H1 (cell line): Measurements from ENCODE around the gene WIPF1. TPM values are rescaled to one million over a fixed set of nuclear protein-coding genes. Genes with fewer than 3 reads are reported as not detected.

Experiments used
- CTCF ChIA-PET: fragments of 300-600 bp; sonication (Branson Sonifier 250); formaldehyde crosslinking; loops from one replicate; lab custom pipeline; 2021; ENCODE audit not compliant: partially characterized antibody; lab: Charles Lee
- POLR2A ChIA-PET: fragments of 300-600 bp; sonication (Branson Sonifier 250); formaldehyde crosslinking; loops from one replicate; lab custom pipeline; 2021; ENCODE audit warnings: inconsistent platforms; ENCODE audit not compliant: partially characterized antibody; lab: Charles Lee
- DNase-seq, 2 experiments: peaks; one replicate each; pipeline versions ENCODE4 v3.0.0 to v3.0.0-alpha.2; 2010 to 2022; ENCODE audit warnings: low spot score in 2 of 2, low read depth in 1 of 2, mixed read lengths in 1 of 2
- FAIRE-seq: peaks from 2 replicates; lab custom pipeline; 2011; peaks lifted over from hg19 to GRCh38; lab: Jason Lieb, UNC
- H2AFZ ChIP-seq: 2 replicates; pipeline ENCODE4 v1.8.1; 2012; ENCODE audit warnings: low read length, inconsistent platforms
- H2AK5ac ChIP-seq: 2 replicates; pipeline ENCODE4 v1.6.1; 2013; ENCODE audit warnings: low read depth, low read length
- H2BK120ac ChIP-seq: replicated peaks from 2 replicates; pipeline ENCODE3; 2013; ENCODE audit warnings: low read depth, low read length, inconsistent platforms
- H2BK12ac ChIP-seq: 2 replicates; pipeline ENCODE4 v1.6.1; 2013; ENCODE audit warnings: low read depth, low read length
- H2BK15ac ChIP-seq: 2 replicates; pipeline ENCODE4 v1.6.1; 2013; ENCODE audit warnings: low read length
- H2BK20ac ChIP-seq: 2 replicates; pipeline ENCODE4 v1.6.1; 2013; ENCODE audit warnings: low read length
- H2BK5ac ChIP-seq: 2 replicates; pipeline ENCODE4 v1.6.1; 2013; ENCODE audit warnings: low read depth, low read length
- H3K14ac ChIP-seq: 2 replicates; pipeline ENCODE4 v1.6.1; 2013; ENCODE audit warnings: inconsistent platforms; ENCODE audit not compliant: insufficient read length
- H3K18ac ChIP-seq: 2 replicates; pipeline ENCODE4 v1.6.1; 2013; ENCODE audit warnings: low read length; ENCODE audit errors: extremely low read depth
- H3K23ac ChIP-seq: 2 replicates; pipeline ENCODE4 v1.6.1; 2013; ENCODE audit warnings: inconsistent platforms; ENCODE audit not compliant: insufficient read length
- H3K23me2 ChIP-seq: 2 replicates; pipeline ENCODE4 v1.6.1; 2013; ENCODE audit warnings: low read depth, low read length
- H3K27ac ChIP-seq: 2 replicates; pipeline ENCODE4 v1.6.1; 2011; ENCODE audit warnings: low read depth, low read length, inconsistent platforms
- H3K27me3 ChIP-seq, 4 experiments: replicated peaks in 1 of 4; 1 replicate in 1 of 4; 2 replicates in 3 of 4; pipeline versions ENCODE4 v1.6.1 to v1.8.1; 2011 to 2013; ENCODE audit warnings: low read length in 3 of 4, mild to moderate bottlenecking in 3 of 4, inconsistent platforms in 2 of 4, mixed read lengths in 2 of 4, moderate library complexity in 1 of 4; ENCODE audit not compliant: control insufficient read depth in 3 of 4, insufficient read depth in 3 of 4; ENCODE audit errors: extremely low read depth in 1 of 4
- H3K36me3 ChIP-seq, 4 experiments: 2 replicates each; pipeline versions ENCODE4 v1.6.1 to v1.8.1; 2011 to 2013; ENCODE audit warnings: mild to moderate bottlenecking in 4 of 4, low read length in 3 of 4, moderate library complexity in 2 of 4, control low read depth in 1 of 4, inconsistent platforms in 1 of 4; ENCODE audit not compliant: insufficient read depth in 4 of 4, control insufficient read depth in 2 of 4
- H3K4ac ChIP-seq: replicated peaks from 2 replicates; pipeline ENCODE3; 2013; ENCODE audit warnings: low read length, low read depth, mixed read lengths, inconsistent platforms; ENCODE audit not compliant: insufficient read length
- H3K4me1 ChIP-seq, 4 experiments: replicated peaks in 1 of 4; 1 replicate in 1 of 4; 2 replicates in 3 of 4; pipeline versions ENCODE4 v1.6.1 to v1.8.1; 2011 to 2013; ENCODE audit warnings: low read length in 3 of 4, inconsistent platforms in 2 of 4, mixed read lengths in 1 of 4; ENCODE audit not compliant: insufficient read depth in 4 of 4, control insufficient read depth in 3 of 4
- H3K4me2 ChIP-seq, 2 experiments: 2 replicates each; pipeline versions ENCODE4 v1.6.1 to v1.8.1; 2011 to 2013; ENCODE audit warnings: low read depth in 2 of 2, low read length in 2 of 2, control low read depth in 1 of 2, inconsistent platforms in 1 of 2, mild to moderate bottlenecking in 1 of 2; ENCODE audit not compliant: insufficient read depth in 1 of 2
- H3K4me3 ChIP-seq, 4 experiments: fragments of 200-600, 300-600 bp in 1 of 4; sonication (generic), shearing (Covaris generic), sonication (Bioruptor Twin) in 1 of 4; 2 replicates each; pipeline versions ENCODE4 v1.5.1 to v1.8.1; 2011 to 2016; ENCODE audit warnings: low read length in 4 of 4, low read depth in 3 of 4, control low read depth in 2 of 4, inconsistent platforms in 2 of 4, mild to moderate bottlenecking in 2 of 4, mixed read lengths in 1 of 4, moderate library complexity in 1 of 4; ENCODE audit not compliant: insufficient read depth in 2 of 4; ENCODE audit errors: extremely low read depth in 1 of 4
- H3K56ac ChIP-seq: replicated peaks from 2 replicates; pipeline ENCODE3; 2013; ENCODE audit warnings: low read depth, mild to moderate bottlenecking, mixed read lengths, low read length, inconsistent platforms; ENCODE audit not compliant: insufficient read length
- H3K79me1 ChIP-seq: 2 replicates; pipeline ENCODE4 v1.6.1; 2013; ENCODE audit warnings: low read depth, low read length, control low read depth
- H3K79me2 ChIP-seq, 2 experiments: 2 replicates each; pipeline versions ENCODE4 v1.6.1 to v1.8.1; 2012 to 2013; ENCODE audit warnings: low read length in 2 of 2, mild to moderate bottlenecking in 2 of 2, inconsistent platforms in 1 of 2; ENCODE audit not compliant: insufficient read depth in 2 of 2, control insufficient read depth in 1 of 2
- H3K9ac ChIP-seq, 4 experiments: replicated peaks in 1 of 4; 1 replicate in 1 of 4; 2 replicates in 3 of 4; pipeline versions ENCODE4 v1.6.1 to v1.8.1; 2011 to 2013; ENCODE audit warnings: low read depth in 3 of 4, low read length in 3 of 4, control low read depth in 2 of 4, mild to moderate bottlenecking in 2 of 4, moderate library complexity in 2 of 4, inconsistent platforms in 1 of 4; ENCODE audit errors: extremely low read depth in 1 of 4
- H3K9me3 ChIP-seq, 2 experiments: 2 replicates each; pipeline versions ENCODE4 v1.6.1 to v1.8.1; 2012 to 2013; ENCODE audit warnings: mild to moderate bottlenecking in 2 of 2, moderate library complexity in 2 of 2, control low read depth in 1 of 2, inconsistent platforms in 1 of 2, low read depth in 1 of 2, low read length in 1 of 2, mixed read lengths in 1 of 2; ENCODE audit not compliant: insufficient read depth in 2 of 2
- H4K20me1 ChIP-seq, 2 experiments: replicated peaks in 1 of 2; 2 replicates each; pipeline versions ENCODE3 to v1.8.1; 2011 to 2013; ENCODE audit warnings: inconsistent platforms in 2 of 2, low read length in 2 of 2, mild to moderate bottlenecking in 1 of 2; ENCODE audit not compliant: insufficient read depth in 2 of 2, control insufficient read depth in 1 of 2
- H4K5ac ChIP-seq: 2 replicates; pipeline ENCODE4 v1.6.1; 2013; ENCODE audit warnings: low read length, low read depth, mixed read lengths, inconsistent platforms; ENCODE audit not compliant: insufficient read length
- H4K8ac ChIP-seq: 2 replicates; pipeline ENCODE4 v1.8.0; 2013; ENCODE audit warnings: mild to moderate bottlenecking, moderate library complexity, low read length, inconsistent platforms; ENCODE audit not compliant: insufficient read depth; ENCODE audit errors: extremely low read depth
- H4K91ac ChIP-seq: replicated peaks from 2 replicates; pipeline ENCODE3; 2013; ENCODE audit warnings: low read length, mixed read lengths, inconsistent platforms; ENCODE audit not compliant: insufficient read length
- ATF3 ChIP-seq: IDR thresholded peaks from 2 replicates; pipeline ENCODE4 v1.6.1; 2011; ENCODE audit warnings: low read depth, mild to moderate bottlenecking, low read length; ENCODE audit not compliant: insufficient read depth
- CREB1 ChIP-seq: IDR thresholded peaks from 2 replicates; pipeline ENCODE4 v1.6.1; 2012; ENCODE audit warnings: inconsistent platforms
- CTBP2 ChIP-seq: IDR thresholded peaks from 2 replicates; pipeline ENCODE4 v1.7.0; 2011; ENCODE audit warnings: borderline replicate concordance, mild to moderate bottlenecking, moderate library complexity, mixed read lengths, low read length; ENCODE audit not compliant: insufficient read depth, insufficient read length
- KDM1A ChIP-seq: fragments of 200-600, 300-600 bp; sonication (generic); IDR thresholded peaks from 2 replicates; pipeline ENCODE4 v1.7.1; 2016; ENCODE audit warnings: mild to moderate bottlenecking, low read length, borderline replicate concordance
- MAX ChIP-seq: IDR thresholded peaks from 2 replicates; pipeline ENCODE4 v1.6.1; 2012; ENCODE audit warnings: inconsistent platforms
- POLR2A ChIP-seq, 2 experiments: IDR thresholded peaks; 1 replicate in 1 of 2; 2 replicates in 1 of 2; pipeline ENCODE4 v1.6.1; 2011; ENCODE audit warnings: low read depth in 2 of 2, low read length in 2 of 2, mild to moderate bottlenecking in 2 of 2; ENCODE audit errors: control extremely low read depth in 1 of 2
- POU5F1 ChIP-seq: IDR thresholded peaks from 2 replicates; pipeline ENCODE4 v1.6.1; 2011; ENCODE audit warnings: low read depth, mild to moderate bottlenecking, low read length, moderate library complexity
- SIRT6 ChIP-seq: IDR thresholded peaks from one replicate; pipeline ENCODE4 v1.7.1; 2012; ENCODE audit warnings: low read length, inconsistent platforms
- SP2 ChIP-seq: IDR thresholded peaks from 2 replicates; pipeline ENCODE4 v1.6.1; 2012; ENCODE audit warnings: mild to moderate bottlenecking, low read length, inconsistent platforms
- SP4 ChIP-seq: IDR thresholded peaks from 2 replicates; pipeline ENCODE4 v1.6.1; 2012; ENCODE audit warnings: low read length, inconsistent platforms
- TCF12 ChIP-seq: IDR thresholded peaks from 2 replicates; pipeline ENCODE4 v1.6.1; 2011; ENCODE audit warnings: low read depth, mild to moderate bottlenecking, low read length
- USF2 ChIP-seq: IDR thresholded peaks from 2 replicates; pipeline ENCODE4 v1.6.1; 2011; ENCODE audit warnings: low read length, improper control_type of control experiment
- WGBS, 2 experiments: shearing (Covaris generic) in 1 of 2; methylation state at CpG; one replicate each; pipeline versions ENCODE4 v1.1.6 to v1.1.7; 2013 to 2015; ENCODE audit warnings: low lambda C conversion rate in 2 of 2, mixed read lengths in 2 of 2, inconsistent platforms in 1 of 2, low coverage in 1 of 2, missing lambda C conversion rate in 1 of 2; ENCODE audit not compliant: insufficient replicate concordance in 2 of 2, insufficient coverage in 1 of 2, insufficient read length in 1 of 2; ENCODE audit errors: extremely low coverage in 1 of 2, missing lambda C conversion rate in 1 of 2; 5-methylcytosine and 5-hydroxymethylcytosine counted together
- polyA plus RNA-seq, 7 experiments: library from polyadenylated mRNA; depleted of rRNA in 3 of 7; stranded (reverse) in 5 of 7; unstranded in 2 of 7; fragments of >200 nt in 5 of 7; fragments of 200-250 nt in 2 of 7; gene quantifications; 1 replicate in 5 of 7; 2 replicates in 1 of 7; 4 replicates in 1 of 7; pipeline versions ENCODE4 v1.2.1 to v1.2.3, GENCODE V29; 2011 to 2013; ENCODE audit warnings: missing spikeins in 2 of 7, mixed read lengths in 2 of 7
- total RNA-seq: library from RNA; stranded (reverse); fragmentation: NEBNext Ultra II Directional; extraction: Animal tissue kit (Norgen Biotek cat#: 25700); gene quantifications from 2 replicates; pipeline ENCODE4 v1.2.1, GENCODE V29; 2021
- TF ChIP-seq, protein P1 (sequence below): IDR thresholded peaks from 2 replicates; pipeline ENCODE4 v1.6.1; 2012; ENCODE audit warnings: inconsistent platforms

The WIPF1 gene
- total and polyA plus RNA-seq, 2 of the 8 experiments (the other 6 are each of a cell fraction or from before 2014, with no cell fraction given), result 4.7 to 5.2 TPM

GRCh38 chr2:174588463-174588862, 9.1 kb downstream of the WIPF1 start:
- Histone ChIP-seq H2AK5ac (no peak overlapping the region), H2BK12ac (peak overlapping the region; percentile 27; the same call in 1 of the 2 replicates), H2BK20ac (no peak overlapping the region), H2BK15ac (no peak overlapping the region), H3K27me3 (no peaks in the 10 kb centered on the region), H3K27ac (no peak overlapping the region), H4K91ac (no peak overlapping the region), H3K56ac (no peak overlapping the region), H3K9me3 (no peaks in the 10 kb centered on the region), H3K79me1 (no peaks in the 10 kb centered on the region), H3K4me3 (no peak overlapping the region), H4K5ac (no peak overlapping the region), H3K79me2 (no peaks in the 10 kb centered on the region), H4K8ac (no peak overlapping the region), H3K23ac (no peak overlapping the region), H3K4me2 (no peak overlapping the region), H3K4me1 (peaks cover 2 to 16% (median 9%) of the 10 kb centered on the region in 4 experiments; a peak in 5 of 7 replicates), H3K14ac (no peak overlapping the region), H3K4ac (no peak overlapping the region), H3K9ac (no peak overlapping the region), H3K23me2 (no peaks in the 10 kb centered on the region; the same call in 1 of the 2 replicates), H2AFZ (no peak overlapping the region), H3K18ac (no peak overlapping the region), H3K36me3 (no peaks in the 10 kb centered on the region; a peak in 1 of 8 replicates), H4K20me1 (no peaks in the 10 kb centered on the region), H2BK5ac (no peak overlapping the region), H2BK120ac (no peak overlapping the region)
- POLR2A ChIA-PET, result no interaction called here
- 72% methylated on average over 2 of the region's 2 CpGs; no CpG with 5 or more reads in 1 of the 2 experiments for WGBS, 2 experiments
- DNase-seq, result no peak
- no peak for FAIRE-seq
- CTCF ChIA-PET, result interaction anchor here (0.6 kb wide), 1 partner anchor 68 kb away, joined by 3 read pairs; no protein-coding TSS in a partner anchor
- no peak for TF ChIP-seq SIRT6
- no peak for TF ChIP-seq CTBP2
- TF ChIP-seq, protein P1, sequence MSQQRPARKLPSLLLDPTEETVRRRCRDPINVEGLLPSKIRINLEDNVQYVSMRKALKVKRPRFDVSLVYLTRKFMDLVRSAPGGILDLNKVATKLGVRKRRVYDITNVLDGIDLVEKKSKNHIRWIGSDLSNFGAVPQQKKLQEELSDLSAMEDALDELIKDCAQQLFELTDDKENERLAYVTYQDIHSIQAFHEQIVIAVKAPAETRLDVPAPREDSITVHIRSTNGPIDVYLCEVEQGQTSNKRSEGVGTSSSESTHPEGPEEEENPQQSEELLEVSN, result no peak
- no peak for TF ChIP-seq SP2
- no peak for TF ChIP-seq KDM1A
- no peak for TF ChIP-seq POU5F1
- TF ChIP-seq USF2, result no peak
- TF ChIP-seq SP4, result no peak
- no peak for TF ChIP-seq TCF12
- no peak for TF ChIP-seq MAX
- no peak for TF ChIP-seq ATF3
- no peak for TF ChIP-seq CREB1
- no peak for TF ChIP-seq POLR2A (IDR thresholded peaks at IDR 0.05; ENCODE audit: control extremely low read depth in 1 of 2, low read depth in 2 of 2, low read length in 2 of 2)
